Nephron progenitor cell (in vitro differentiated cells): ENCODE data around the gene SSU72.

Experiments
- DNase-seq: peaks from one replicate; pipeline ENCODE4 v3.0.0; 2021
- H3K27ac Mint-ChIP-seq: 2 replicates; pipeline ENCODE4 v1.8.0; 2021; ENCODE audit warnings: mild to moderate bottlenecking, moderate library complexity, mixed read lengths
- H3K27me3 Mint-ChIP-seq: 2 replicates; pipeline ENCODE4 v1.8.0; 2021; ENCODE audit warnings: mild to moderate bottlenecking, low read depth, mixed read lengths; ENCODE audit not compliant: poor library complexity
- H3K36me3 Mint-ChIP-seq: 2 replicates; pipeline ENCODE4 v1.8.0; 2021; ENCODE audit warnings: low read depth, mixed read lengths
- H3K4me1 Mint-ChIP-seq: 2 replicates; pipeline ENCODE4 v1.8.0; 2021; ENCODE audit warnings: mixed read lengths
- H3K4me3 Mint-ChIP-seq: 2 replicates; pipeline ENCODE4 v1.8.0; 2021; ENCODE audit warnings: mild to moderate bottlenecking, moderate library complexity, mixed read lengths
- H3K9me3 Mint-ChIP-seq: 2 replicates; pipeline ENCODE4 v1.8.0; 2021; ENCODE audit warnings: mild to moderate bottlenecking, moderate library complexity, mixed read lengths
- TF ChIP-seq, protein P1 (sequence below): fragments of 200-600 bp; sonication (generic); IDR thresholded peaks from 2 replicates; pipeline ENCODE4 v1.5.0; 2021; ENCODE audit warnings: antibody characterized with exemption

Gene SSU72

DNA sequence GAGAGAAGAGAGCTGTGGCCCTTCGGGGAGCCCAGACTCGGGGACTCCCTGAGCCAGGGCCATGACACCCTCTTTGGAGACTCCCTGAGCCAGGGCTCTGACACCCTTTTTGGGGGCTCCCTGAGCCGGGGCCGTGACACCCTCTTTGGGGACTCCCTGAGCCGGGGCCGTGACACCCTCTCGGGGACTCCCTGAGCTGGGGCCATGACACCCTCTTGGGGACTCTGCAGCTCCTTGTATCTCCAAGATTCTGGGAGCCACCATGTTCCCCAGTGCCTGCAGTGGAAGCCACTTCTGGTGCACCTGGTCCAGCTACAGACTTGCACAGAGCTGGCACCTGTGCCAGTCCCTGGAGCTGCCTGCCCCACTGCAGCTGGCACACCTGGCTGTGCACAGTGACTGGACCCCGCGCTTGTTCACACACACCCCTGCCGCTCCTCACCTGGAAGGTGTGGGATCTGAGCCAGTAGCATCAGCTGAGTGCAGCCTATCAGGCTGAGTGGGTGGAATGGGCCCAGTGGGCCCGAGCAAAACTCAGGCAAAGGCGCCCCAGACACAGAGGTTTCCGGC is 3.8 kb upstream of the SSU72 start:
- TF ChIP-seq, protein P1, sequence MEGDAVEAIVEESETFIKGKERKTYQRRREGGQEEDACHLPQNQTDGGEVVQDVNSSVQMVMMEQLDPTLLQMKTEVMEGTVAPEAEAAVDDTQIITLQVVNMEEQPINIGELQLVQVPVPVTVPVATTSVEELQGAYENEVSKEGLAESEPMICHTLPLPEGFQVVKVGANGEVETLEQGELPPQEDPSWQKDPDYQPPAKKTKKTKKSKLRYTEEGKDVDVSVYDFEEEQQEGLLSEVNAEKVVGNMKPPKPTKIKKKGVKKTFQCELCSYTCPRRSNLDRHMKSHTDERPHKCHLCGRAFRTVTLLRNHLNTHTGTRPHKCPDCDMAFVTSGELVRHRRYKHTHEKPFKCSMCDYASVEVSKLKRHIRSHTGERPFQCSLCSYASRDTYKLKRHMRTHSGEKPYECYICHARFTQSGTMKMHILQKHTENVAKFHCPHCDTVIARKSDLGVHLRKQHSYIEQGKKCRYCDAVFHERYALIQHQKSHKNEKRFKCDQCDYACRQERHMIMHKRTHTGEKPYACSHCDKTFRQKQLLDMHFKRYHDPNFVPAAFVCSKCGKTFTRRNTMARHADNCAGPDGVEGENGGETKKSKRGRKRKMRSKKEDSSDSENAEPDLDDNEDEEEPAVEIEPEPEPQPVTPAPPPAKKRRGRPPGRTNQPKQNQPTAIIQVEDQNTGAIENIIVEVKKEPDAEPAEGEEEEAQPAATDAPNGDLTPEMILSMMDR: no peak
- peaks cover 57% of the 10 kb centered on the region for H3K27me3 Mint-ChIP-seq
- H3K4me3 Mint-ChIP-seq: no peak overlapping the region

DNA sequence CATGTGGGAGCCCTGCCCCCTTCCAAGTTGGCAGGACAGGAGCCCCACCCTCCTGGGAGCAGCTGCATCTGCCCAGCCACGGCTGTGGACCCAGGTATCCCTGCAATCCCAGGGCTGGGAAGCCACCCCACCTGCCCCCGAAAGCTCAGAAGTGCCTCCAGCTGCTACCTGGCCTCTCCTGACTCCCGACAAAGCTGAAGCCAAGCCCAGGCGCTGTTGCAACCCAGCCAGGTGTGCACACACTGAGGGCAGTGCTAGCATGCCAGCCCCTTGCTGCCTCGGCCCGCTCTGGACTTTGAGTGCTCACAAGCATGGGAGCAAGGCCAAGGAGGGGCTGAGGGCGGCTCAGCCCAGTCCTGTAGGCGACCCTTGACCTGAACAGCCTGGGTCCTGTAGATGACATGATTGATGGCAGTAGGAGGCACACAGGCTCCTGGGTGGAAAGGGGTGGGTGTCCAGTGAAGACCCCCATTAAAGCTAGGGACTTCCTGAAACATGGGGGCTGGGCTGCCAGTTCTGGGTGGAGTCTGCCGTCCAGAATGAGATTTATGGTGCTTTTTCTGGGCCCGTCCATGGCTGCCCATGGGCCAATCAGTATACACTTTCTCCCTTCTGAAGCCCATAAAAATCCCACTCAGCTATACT is 2.8 kb upstream of the SSU72 start:
- H3K4me1 Mint-ChIP-seq: peaks cover 45% of the 10 kb centered on the region
- H3K27me3 Mint-ChIP-seq: peaks cover 47% of the 10 kb centered on the region
- peak overlapping the region; percentile 92 for H3K27ac Mint-ChIP-seq
- peak overlapping the region; percentile 68 for H3K4me3 Mint-ChIP-seq
- H3K9me3 Mint-ChIP-seq: no peaks in the 10 kb centered on the region
- no peaks in the 10 kb centered on the region for H3K36me3 Mint-ChIP-seq
- DNase-seq: peak; percentile 69
- TF ChIP-seq, protein P1: no peak

More for the DNA sequence above, 3.8 kb upstream of the SSU72 start:
- DNase-seq: no peak
- Mint-ChIP-seq H3K4me1 (peaks cover 41% of the 10 kb centered on the region), H3K27ac (no peak overlapping the region), H3K36me3 (no peaks in the 10 kb centered on the region), H3K9me3 (no peaks in the 10 kb centered on the region)

DNA sequence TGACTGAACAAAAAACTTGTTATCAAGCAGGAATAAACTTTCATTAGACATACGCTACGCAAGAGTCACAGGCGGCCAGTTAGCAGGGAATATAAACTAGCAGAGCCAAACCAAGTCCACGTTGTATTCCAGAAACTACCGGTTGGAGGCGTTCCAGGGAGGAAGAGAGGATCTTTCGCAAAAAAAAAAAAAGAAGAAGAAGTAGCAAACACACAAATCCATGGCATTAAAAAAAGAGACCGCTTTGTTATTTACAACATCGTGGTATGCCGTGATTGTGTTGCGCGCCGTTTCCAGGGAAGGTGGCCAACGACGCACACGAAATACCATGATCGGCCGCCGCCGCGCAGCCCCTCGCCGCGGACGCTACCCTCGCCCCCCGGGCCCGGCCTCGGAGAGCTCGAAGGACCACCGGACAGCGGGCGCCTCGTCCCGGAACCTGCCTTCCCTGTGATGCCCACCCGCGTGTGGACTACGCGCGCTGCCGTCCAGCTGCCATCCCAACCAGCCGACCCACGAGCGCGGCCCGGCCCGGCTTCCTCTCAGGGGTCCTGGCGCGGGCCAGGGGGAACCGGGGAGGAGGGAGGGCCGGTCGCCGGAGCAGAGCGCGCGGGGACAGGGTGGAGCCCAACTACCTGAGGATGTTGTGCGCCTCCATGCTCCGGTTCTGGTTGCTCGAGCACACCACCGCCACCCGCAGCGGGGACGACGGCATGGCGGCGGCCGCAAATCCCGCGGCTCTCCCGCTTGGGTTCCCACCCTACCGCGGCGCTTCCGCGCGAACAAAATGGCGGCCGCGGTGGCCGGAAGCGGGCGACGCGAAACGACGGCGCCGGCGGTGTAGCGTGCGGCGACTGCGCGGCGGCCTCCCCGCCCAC is 581 bp downstream of the SSU72 start:
- H3K27ac Mint-ChIP-seq: peak overlapping the region; percentile 98
- H3K27me3 Mint-ChIP-seq: peaks cover 15% of the 10 kb centered on the region
- TF ChIP-seq, protein P1: peak; percentile 23
- no peaks in the 10 kb centered on the region for H3K9me3 Mint-ChIP-seq
- peaks cover 22% of the 10 kb centered on the region for H3K36me3 Mint-ChIP-seq
- DNase-seq: peak; percentile 73
- H3K4me1 Mint-ChIP-seq: peaks cover 56% of the 10 kb centered on the region
- peak overlapping the region; percentile 93 for H3K4me3 Mint-ChIP-seq

DNA sequence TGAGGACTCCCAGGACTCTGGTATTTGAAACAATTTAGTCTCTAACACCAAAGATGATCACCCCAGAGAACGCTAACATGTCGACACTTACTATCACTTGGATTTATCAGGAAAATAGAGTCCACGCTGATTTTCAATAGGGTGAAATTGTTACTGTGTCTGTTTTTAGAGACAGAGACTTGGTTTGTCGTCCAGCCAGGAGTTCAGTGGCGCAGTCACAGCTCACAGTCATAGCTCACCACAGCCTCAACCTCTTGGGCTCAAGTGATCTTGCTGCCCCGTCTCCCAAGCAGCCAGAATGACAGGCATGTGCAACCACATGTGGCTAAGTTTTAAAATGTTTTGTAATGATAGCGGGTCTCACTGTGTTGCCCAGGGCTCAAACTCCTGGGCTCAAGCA is 5.3 kb downstream of the SSU72 start:
- H3K36me3 Mint-ChIP-seq: peaks cover 55% of the 10 kb centered on the region
- H3K9me3 Mint-ChIP-seq: peaks cover 4% of the 10 kb centered on the region
- peak overlapping the region; percentile 32 for H3K27ac Mint-ChIP-seq

DNA sequence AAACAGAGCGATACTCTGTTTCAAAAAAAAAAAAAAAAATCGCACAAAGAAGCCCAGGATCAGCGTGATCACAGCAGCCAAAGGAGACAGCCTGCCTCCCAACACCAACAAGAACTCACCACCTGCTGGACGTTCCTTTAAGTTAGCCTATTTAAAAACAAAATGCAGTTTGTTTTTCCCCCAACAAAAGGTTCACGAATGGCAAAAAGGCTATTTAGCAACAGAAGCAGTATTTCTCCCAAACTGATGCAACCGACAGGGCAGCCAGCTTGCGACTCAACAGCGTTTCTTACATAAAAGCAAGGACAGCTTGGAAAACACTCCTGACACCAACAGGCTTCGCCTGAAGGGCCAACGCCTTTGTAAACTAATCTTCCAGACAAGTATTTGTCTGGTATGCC is 6.8 kb downstream of the SSU72 start:
- Mint-ChIP-seq H3K27ac (peak overlapping the region; percentile 85), H3K4me3 (no peak overlapping the region), H3K36me3 (peaks cover 65% of the 10 kb centered on the region), H3K4me1 (peaks cover 37% of the 10 kb centered on the region), H3K27me3 (no peaks in the 10 kb centered on the region), H3K9me3 (peaks cover 4% of the 10 kb centered on the region)
- TF ChIP-seq, protein P1: no peak
- no peak for DNase-seq

More for the DNA sequence above, 5.3 kb downstream of the SSU72 start:
- TF ChIP-seq, protein P1: no peak
- Mint-ChIP-seq H3K27me3 (no peaks in the 10 kb centered on the region), H3K4me3 (no peak overlapping the region), H3K4me1 (peaks cover 37% of the 10 kb centered on the region)
- no peak for DNase-seq
